OCI-LY7 (cell line): ENCODE measurements around the gene FLOT2. TPM values are rescaled to one million over a fixed set of nuclear protein-coding genes. Genes with fewer than 3 reads are reported as not detected.
"Not testable (repeated sequence)": the region's sequence is repeated elsewhere in the genome, so short reads cannot be mapped to it uniquely, and the experiment has no call there.

Experiments used
- BruUV-seq: library from RNA; stranded (reverse); fragments of 400-500 nt; replicated peaks from 2 replicates; lab custom pipeline; 2021; lab: Mats Ljungman, UMichigan
- CTCF ChIA-PET: fragments of 300-600 bp; sonication (Branson Sonifier 250); formaldehyde crosslinking; loops from one replicate; lab custom pipeline; 2022; ENCODE audit warnings: antibody characterized with exemption; ENCODE audit not compliant: unreplicated experiment; lab: Charles Lee
- POLR2A ChIA-PET: fragments of 300-600 bp; sonication (Branson Sonifier 250); formaldehyde crosslinking; loops from one replicate; lab custom pipeline; 2022; ENCODE audit warnings: antibody characterized with exemption; lab: Charles Lee
- DNase-seq: peaks from one replicate; pipeline ENCODE4 v3.0.0-alpha.2; 2015; ENCODE audit warnings: low spot score
- H2AFZ ChIP-seq: fragments of 200-600 bp; sonication (generic), shearing (Covaris generic); 2 replicates; pipeline ENCODE4 v1.6.1; 2014; ENCODE audit warnings: mild to moderate bottlenecking, antibody characterized with exemption, low read length, moderate library complexity
- H3K27ac ChIP-seq: fragments of 200-600 bp; sonication (generic); 2 replicates; pipeline ENCODE4 v1.5.1; 2014; ENCODE audit warnings: mixed run types, low read depth, mild to moderate bottlenecking, moderate library complexity, low read length, inconsistent platforms; ENCODE audit not compliant: poor library complexity, severe bottlenecking
- H3K36me3 ChIP-seq: fragments of 200-600 bp; sonication (generic); 2 replicates; pipeline ENCODE4 v1.6.1; 2014; ENCODE audit warnings: mild to moderate bottlenecking, antibody characterized with exemption, low read length, moderate library complexity, mixed read lengths; ENCODE audit not compliant: insufficient read depth
- H3K4me1 ChIP-seq: fragments of 200-600 bp; sonication (generic); 2 replicates; pipeline ENCODE4 v1.5.1; 2014; ENCODE audit warnings: mild to moderate bottlenecking, low read length; ENCODE audit not compliant: insufficient read depth, poor library complexity, severe bottlenecking
- H3K4me2 ChIP-seq: fragments of 200-600 bp; sonication (generic); 2 replicates; pipeline ENCODE4 v1.6.1; 2014; ENCODE audit warnings: mild to moderate bottlenecking, low read length
- H3K4me3 ChIP-seq: fragments of 200-600 bp; sonication (generic); 2 replicates; pipeline ENCODE4 v1.5.1; 2014; ENCODE audit warnings: mild to moderate bottlenecking, low read depth, low read length; ENCODE audit not compliant: poor library complexity, severe bottlenecking
- H3K79me2 ChIP-seq: fragments of 200-600 bp; sonication (generic); 2 replicates; pipeline ENCODE4 v1.6.1; 2016; ENCODE audit warnings: low read depth, mild to moderate bottlenecking, low read length, moderate library complexity, mixed read lengths; ENCODE audit not compliant: insufficient read depth
- H3K9me2 ChIP-seq: fragments of 200-600 bp; sonication (generic); 2 replicates; pipeline ENCODE4 v1.6.1; 2016; ENCODE audit warnings: mild to moderate bottlenecking, low read length, mixed read lengths; ENCODE audit not compliant: insufficient read depth
- H3K9me3 ChIP-seq: fragments of 200-600 bp; sonication (generic); 2 replicates; pipeline ENCODE4 v1.6.1; 2014; ENCODE audit warnings: mild to moderate bottlenecking, mixed run types, low read length, mixed read lengths
- H4K20me1 ChIP-seq: fragments of 200-600 bp; sonication (generic); 2 replicates; pipeline ENCODE4 v1.6.1; 2014; ENCODE audit warnings: mild to moderate bottlenecking, antibody characterized with exemption, low read length, moderate library complexity, mixed read lengths; ENCODE audit not compliant: insufficient read depth
- CTCF ChIP-seq: fragments of 200-600 bp; sonication (generic); conservative IDR thresholded peaks from 2 replicates; pipeline ENCODE4 v1.5.1; 2014; ENCODE audit warnings: mild to moderate bottlenecking, antibody characterized with exemption, low read length, moderate library complexity, mixed read lengths
- EZH2phosphoT487 ChIP-seq: fragments of 200-600 bp; sonication (generic); IDR thresholded peaks from 2 replicates; pipeline ENCODE4 v1.6.1; 2018; ENCODE audit warnings: low read depth, borderline replicate concordance, mild to moderate bottlenecking, mixed run types, antibody characterized with exemption, low read length, moderate library complexity, mixed read lengths
- intact Hi-C: fragments of 100-400 bp; cut with micrococcal nuclease; formaldehyde crosslinking; loops from one replicate; pipeline ENCODE4 v1.10.0; 2022; ENCODE audit not compliant: unreplicated experiment
- total RNA-seq, 2 experiments: library from RNA; depleted of rRNA in 1 of 2; stranded (reverse); fragments of >200 nt in 1 of 2; shearing (Covaris generic) in 1 of 2; gene quantifications; 2 replicates each; pipeline ENCODE4 v1.2.3, GENCODE V29; 2014 to 2022

Gene FLOT2
- total RNA-seq, 2 experiments from 2014 or later: 46.5 to 122 TPM

GRCh38 chr17:28896491-28896883, 1.0 kb downstream of the FLOT2 start:
- H3K4me3 ChIP-seq: peak overlapping the region; percentile 89
- DNase-seq: no peak
- H4K20me1 ChIP-seq: no peaks in the 10 kb centered on the region
- peaks cover 49% of the 10 kb centered on the region for H3K79me2 ChIP-seq
- no peaks in the 10 kb centered on the region for H3K9me2 ChIP-seq
- intact Hi-C loops: loop anchor here (2.0 kb wide), 1 partner anchor 54 kb away; the partner anchor contains the start of gene FAM222B
- peak overlapping the region; percentile 69; the same call in 1 of the 2 replicates for H2AFZ ChIP-seq
- H3K27ac ChIP-seq: peak overlapping the region; percentile 91
- peaks cover 72% of the 10 kb centered on the region for H3K4me1 ChIP-seq
- H3K36me3 ChIP-seq: peaks cover 33% of the 10 kb centered on the region
- ChIA-PET POLR2A (interaction anchor here (0.9 kb wide), 1 partner anchor 10 kb away, joined by 5 read pairs; no protein-coding TSS in a partner anchor), CTCF (interaction anchor here (0.6 to 1.6 kb wide), 2 partner anchors 55 to 133 kb away, joined by 3 to 4 read pairs; no protein-coding TSS in a partner anchor)
- no TSS peak for BruUV-seq
- no peaks in the 10 kb centered on the region for H3K9me3 ChIP-seq
- TF ChIP-seq EZH2phosphoT487: no peak
- TF ChIP-seq CTCF: no peak
- peak overlapping the region; percentile 100 for H3K4me2 ChIP-seq

- intact Hi-C loops: loop anchor here (2.0 kb wide), 1 partner anchor 53 kb away; the partner anchor contains the start of gene FAM222B
- Histone ChIP-seq H3K4me2 (peak overlapping the region; percentile 100), H2AFZ (no peak overlapping the region), H3K4me1 (peaks cover 72% of the 10 kb centered on the region), H3K36me3 (peaks cover 37% of the 10 kb centered on the region), H4K20me1 (no peaks in the 10 kb centered on the region), H3K4me3 (peak overlapping the region; percentile 89), H3K9me2 (no peaks in the 10 kb centered on the region), H3K79me2 (peaks cover 43% of the 10 kb centered on the region), H3K9me3 (no peaks in the 10 kb centered on the region), H3K27ac (peak overlapping the region; percentile 91)
- ChIA-PET POLR2A (interaction anchor here (0.9 kb wide), 1 partner anchor 9 kb away, joined by 5 read pairs; no protein-coding TSS in a partner anchor), CTCF (interaction anchor here (0.6 to 1.6 kb wide), 2 partner anchors 54 to 132 kb away, joined by 3 to 4 read pairs; no protein-coding TSS in a partner anchor)
- BruUV-seq: no TSS peak
- peak; percentile 38 for DNase-seq
- TF ChIP-seq EZH2phosphoT487: no peak
- TF ChIP-seq CTCF: no peak
Observed at GRCh38 chr17:28895794-28896447, 1.6 kb downstream of the FLOT2 start.

GRCh38 chr17:28893248-28894183, 4.0 kb downstream of the FLOT2 start:
- DNase-seq: peak; percentile 54
- Histone ChIP-seq H3K27ac (peak overlapping the region; percentile 91), H3K4me1 (peaks cover 75% of the 10 kb centered on the region), H3K36me3 (peaks cover 25% of the 10 kb centered on the region), H3K4me2 (peak overlapping the region; percentile 71), H3K4me3 (peak overlapping the region; percentile 53), H3K79me2 (peaks cover 38% of the 10 kb centered on the region)
- POLR2A ChIA-PET: interaction anchor here (0.6 to 1.7 kb wide), 11 partner anchors 23 to 1036 kb away, joined by 3 to 7 read pairs (median 4); partner anchors contain the start of gene FAM222B
- H4K20me1 ChIP-seq, H3K9me2 ChIP-seq, H3K9me3 ChIP-seq, BruUV-seq, intact Hi-C loops, H2AFZ ChIP-seq: not testable (repeated sequence)
- CTCF ChIA-PET: interaction anchor here (0.6 to 1.4 kb wide), 2 partner anchors 8 to 51 kb away, joined by 5 to 8 read pairs; no protein-coding TSS in a partner anchor
